GM21825 (cell line): Measurements from ENCODE around the gene RSPO3.
"Not testable (repeated sequence)": the region's sequence is repeated elsewhere in the genome, so short reads cannot be mapped to it uniquely, and the experiment has no call there.

Source experiments
- ATAC-seq: cut with Tn5 transposase; IDR thresholded peaks from one replicate; pipeline ENCODE4 v1.9.1; 2021; ENCODE audit warnings: mild to moderate bottlenecking, moderate library complexity; ENCODE audit not compliant: unreplicated experiment

The RSPO3 gene, protein sequence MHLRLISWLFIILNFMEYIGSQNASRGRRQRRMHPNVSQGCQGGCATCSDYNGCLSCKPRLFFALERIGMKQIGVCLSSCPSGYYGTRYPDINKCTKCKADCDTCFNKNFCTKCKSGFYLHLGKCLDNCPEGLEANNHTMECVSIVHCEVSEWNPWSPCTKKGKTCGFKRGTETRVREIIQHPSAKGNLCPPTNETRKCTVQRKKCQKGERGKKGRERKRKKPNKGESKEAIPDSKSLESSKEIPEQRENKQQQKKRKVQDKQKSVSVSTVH

DNA sequence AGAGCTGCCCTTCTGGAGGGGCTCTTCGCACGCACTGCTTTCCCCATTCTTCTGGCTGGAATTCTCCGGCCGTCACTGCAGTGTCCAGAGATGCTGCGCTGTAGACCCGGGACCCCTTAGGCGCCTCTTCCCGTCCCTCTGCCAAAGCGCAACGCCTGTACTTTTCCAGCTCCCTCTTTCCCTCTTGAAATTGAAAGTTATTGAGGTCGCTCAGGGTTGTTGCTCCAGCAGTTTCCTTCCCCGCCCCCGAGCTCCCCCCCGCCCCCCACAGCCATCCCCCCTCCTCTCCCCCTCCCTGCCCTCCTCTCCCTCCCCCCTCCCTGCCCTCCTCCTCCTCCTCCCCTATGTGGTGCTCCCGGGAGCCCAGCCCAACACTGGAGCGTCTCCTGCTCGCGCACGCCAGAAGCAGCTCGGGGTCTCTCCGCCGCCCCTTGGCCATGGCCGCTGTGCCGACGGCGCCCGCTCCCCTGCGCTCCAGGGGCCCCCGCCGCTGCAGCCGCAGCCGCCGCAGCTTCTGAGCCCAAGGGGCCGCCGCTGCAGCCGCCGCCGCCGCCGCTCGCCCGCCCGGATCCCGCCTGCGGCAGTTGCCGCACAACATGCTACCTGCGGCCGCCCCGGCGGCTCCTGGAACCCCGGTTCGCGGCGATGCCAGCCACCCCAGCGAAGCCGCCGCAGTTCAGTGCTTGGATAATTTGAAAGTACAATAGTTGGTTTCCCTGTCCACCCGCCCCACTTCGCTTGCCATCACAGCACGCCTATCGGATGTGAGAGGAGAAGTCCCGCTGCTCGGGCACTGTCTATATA is at the start of gene RSPO3:
Gene RSPO3, plus strand, starts transcription at position 374 of the 804 bp plus-strand sequence. CDS start 522 bp downstream, outside the sequence.
- ATAC-seq: no peak

DNA sequence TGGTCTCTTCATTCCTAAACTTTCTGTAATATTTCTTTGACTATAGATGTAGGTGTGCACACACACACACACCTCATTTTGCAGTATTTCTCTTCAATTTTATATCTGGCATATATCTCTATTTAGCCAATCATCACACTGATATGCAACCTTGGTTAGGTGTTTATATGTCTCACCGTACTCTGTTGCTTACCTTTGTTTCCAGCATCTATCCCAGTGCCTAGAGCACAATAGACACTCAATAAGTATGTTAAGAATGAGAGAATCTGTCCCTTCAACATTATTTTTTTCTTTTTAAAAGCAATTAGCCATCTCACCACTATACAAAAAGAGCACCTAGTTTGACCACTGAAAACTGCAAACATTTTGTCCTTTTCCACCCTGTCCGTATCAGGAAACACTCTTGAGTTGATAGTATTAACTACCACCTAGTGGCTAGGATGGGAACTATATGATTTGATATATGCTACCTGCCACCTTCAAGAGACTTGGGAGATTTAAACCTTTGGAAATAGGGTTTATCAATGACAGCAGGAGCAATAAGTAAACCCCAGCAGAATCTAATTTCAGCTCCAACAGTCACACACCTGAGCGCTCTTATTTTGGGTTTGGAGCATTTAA is 48.7 kb upstream of the RSPO3 start:
- ATAC-seq: peak; percentile 65

DNA sequence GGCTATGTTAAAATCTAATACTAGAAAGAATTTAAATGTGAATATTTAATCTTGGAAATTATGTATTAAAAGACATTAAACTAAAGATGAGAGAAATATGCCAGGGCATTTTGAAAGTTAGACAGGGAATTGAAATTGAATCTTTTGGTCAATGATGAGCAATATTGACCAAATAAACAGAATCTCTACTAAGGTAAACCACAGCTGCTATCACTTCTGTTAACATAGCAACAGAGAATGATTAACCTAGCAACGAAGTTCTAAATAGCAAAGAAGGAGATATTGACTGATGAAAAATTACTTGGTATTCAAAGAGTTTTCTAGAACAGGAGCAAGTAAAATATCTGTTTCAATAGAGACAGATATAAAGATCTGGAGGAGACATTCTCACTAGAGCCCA is 45.2 kb upstream of the RSPO3 start:
- ATAC-seq: no peak

DNA sequence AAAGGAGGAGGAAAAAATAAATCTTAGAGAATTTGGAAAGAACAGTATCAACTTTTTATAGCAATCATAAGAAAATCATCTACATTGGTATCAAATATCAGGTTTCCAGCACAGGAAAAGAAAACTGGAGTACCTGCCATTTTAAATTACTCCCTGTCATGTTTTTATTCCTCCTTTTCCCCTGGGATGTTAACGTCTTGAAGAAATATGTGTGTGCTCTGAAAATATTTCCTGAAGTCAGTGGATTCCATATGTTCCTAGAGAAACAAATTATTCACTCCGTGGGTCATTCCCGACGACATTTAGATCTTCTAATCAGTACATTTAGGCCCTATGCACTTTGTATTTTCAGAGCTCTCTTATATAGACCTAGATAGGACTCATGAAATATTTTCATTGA is 42.0 kb upstream of the RSPO3 start:
- no peak for ATAC-seq

DNA sequence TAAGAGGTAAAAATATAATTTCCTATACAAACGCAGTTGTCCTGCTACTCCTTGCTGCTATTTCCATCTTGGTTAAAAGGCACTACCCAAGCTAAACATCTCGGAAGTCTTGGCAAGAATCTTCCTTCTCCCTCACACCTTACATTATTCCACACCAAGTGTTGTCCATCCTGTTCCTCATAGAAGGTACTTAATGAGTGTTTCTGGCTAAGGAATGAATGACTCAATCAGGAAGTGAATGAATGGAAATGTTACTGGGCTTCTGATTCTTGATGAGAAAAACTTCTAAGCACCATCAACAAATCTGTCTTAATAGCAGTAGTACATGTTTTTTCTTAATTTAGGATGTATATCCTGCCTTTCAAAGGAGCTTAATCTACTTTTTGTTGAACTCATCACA is 40.6 kb upstream of the RSPO3 start:
- no peak for ATAC-seq

DNA sequence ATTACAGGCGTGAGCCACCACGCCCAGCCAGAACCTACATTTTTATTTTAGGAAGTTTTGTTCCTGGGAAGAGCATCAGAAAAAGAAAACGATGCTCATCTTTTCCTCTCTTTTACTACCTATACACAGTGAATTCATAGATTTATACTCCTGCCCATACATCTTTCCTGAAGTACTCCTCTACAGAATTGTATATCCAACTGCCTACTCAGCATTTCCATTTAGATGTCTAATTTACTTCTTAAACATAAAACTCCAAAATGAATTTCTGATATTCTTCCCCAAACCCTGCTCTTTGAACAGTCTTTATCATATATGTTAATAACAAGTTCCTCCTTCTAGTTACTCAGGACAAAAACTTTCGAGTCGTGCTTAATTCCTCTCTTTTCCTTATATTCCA is 39.8 kb upstream of the RSPO3 start:
- ATAC-seq: no peak

DNA sequence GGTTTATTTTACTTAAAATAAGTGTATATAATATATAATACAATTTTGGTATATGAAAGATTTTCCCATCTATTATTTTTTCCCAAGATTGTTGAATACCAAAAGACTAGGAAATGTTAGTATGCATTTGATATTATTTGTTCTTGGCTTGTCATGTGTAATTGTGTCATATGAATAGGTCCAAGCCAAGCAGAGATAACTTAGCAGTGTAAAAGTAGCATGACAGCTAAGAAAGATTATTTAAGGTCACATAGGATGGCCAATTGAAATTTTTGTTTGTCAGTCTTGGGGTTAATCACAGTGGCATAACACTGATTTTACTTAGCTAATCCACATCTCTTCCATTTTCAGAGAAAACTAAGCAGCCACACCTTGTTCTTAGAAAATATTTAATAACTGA is 38.8 kb upstream of the RSPO3 start:
- no peak for ATAC-seq

DNA sequence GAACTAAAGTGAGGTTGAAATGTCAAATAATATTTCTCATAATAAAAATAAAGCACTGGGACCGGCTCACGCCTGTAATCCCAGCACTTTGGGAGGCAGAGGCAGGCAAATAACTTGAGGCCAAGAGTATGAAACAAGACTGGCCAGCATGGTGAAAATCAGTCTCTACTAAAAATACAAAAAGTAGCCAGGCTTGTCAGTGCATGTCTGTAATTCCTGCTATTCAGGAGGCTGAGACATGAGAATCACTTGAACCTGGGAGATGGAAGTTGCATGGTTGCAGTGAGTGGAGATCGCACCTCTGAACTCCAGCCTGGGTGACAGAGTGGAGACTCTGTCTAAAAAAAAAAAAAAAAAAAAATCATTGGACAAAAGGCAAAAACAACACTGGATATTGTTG is 38.4 kb upstream of the RSPO3 start:
- ATAC-seq: no peak

DNA sequence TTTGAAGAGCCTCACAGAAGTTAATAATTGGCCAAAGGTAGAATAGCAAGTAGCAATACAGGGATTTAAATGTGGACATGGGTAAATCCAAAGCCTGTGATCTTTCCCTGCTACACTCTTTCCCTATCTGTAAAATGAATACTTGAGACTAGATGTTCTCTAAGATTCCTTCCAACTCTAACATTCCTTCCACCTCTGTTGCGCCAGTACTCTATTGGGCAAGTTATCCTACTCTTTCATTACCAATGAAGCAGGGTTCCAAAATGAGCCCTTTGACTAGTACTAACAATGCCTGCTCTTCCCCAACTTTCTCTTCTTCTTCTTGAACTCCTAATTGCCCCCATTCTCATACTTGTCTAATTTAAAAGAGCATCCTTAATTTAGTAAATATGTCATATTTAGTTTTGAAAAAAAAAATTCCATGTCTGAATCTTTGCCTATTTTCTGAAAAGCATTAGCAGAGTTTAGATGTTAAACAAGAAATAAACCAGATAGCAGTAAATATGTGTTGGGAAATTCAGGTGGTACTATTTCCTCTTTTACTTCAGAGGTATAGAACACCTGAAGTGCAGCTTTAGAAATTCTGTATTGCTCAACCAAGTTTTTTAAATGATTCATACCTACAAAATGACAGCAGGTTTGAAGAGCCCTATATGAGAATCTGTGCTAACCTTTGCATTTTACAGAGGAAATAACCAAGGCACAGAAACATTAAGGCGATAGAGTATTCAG is 35.1 kb upstream of the RSPO3 start:
- no peak for ATAC-seq

DNA sequence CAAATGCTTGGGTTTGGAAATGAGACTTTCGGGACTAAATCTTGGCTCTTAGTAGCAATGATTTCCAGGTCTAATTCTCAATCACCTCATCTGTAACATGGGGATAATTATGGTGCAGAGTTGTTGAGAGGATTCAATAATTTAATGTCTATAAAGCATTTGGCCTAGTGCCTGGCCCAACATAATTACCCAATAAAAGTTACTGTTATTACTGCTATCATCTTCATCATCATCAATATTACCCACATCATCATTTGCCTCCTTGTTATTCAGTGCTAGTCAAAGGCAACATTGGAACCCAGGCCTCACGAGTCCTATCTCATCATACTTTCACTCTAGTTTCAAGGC is 34.5 kb upstream of the RSPO3 start:
- ATAC-seq: no peak

DNA sequence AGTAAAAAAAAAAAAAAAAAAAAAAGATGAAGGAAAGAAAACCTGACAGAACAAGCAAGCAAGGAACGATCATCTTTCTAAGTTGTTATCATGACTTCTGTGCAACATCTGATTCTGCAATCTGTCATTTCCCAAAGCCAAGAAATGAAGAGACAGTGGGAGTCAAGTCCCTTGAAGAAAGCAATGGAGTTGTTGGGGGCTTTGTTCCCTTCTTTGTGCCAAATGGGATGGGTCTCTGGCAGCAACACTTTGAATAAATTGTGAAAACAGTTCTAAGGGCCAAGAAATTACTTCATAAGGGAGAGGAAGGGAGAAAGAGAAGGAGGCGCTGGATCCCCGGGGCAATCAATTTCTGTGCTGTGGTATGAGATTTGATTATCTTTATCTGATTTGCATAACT is 33.3 kb upstream of the RSPO3 start:
- no peak for ATAC-seq

DNA sequence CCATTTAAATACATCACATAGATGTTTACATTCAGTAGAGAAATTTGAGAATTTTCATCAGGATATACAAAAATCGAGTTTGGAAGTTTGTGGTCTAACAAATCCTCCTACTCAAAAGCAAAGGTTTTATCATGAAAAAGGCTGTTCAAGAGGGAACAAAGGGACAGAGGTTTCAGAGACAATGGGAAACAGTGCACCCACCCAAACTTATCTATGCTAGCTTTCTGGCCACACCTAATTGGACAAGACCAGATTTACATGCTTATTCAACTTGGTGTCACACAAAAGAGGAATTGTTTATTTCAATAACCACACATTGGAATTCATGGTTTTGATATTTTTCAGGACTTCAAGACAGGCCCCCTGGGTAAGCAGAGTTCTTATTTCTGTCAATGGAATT is 28.4 kb upstream of the RSPO3 start:
- ATAC-seq: no peak

DNA sequence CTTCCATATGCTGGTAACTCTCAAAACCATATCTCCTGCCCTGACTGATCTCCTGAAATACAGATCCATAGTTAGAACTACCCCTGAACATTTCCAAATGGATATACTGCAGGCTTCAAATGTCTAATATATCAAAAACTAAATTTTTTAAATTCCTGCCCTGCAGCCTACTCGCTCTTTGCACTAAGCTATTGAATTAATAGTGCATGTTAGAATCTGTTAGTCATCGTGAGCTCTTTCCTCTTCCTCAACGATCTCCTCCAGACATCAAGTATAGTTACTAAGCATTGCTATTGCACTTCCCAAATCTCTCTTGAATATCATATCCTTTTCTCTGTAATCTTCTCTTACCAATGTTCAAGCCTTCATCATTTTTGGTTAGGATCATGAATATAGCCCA is 26.0 kb upstream of the RSPO3 start:
- no peak for ATAC-seq

DNA sequence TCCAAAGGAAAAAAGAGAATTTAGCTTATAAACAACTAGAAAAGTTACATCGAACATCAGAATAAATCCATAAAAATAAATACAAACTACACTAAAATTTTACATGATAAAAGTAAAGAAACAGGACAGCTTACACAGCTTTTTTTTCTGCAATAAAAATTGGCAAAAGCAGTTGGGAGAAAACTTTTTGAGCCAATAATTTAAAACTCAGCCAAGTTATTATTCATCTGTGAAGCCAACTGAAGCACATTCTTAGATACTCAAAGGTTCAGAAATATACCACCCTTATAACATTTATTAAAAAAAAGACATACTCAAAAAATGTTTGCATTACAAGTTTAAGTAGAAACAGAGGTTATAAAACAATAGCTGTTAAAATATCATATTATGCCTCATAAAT is 23.7 kb upstream of the RSPO3 start:
- ATAC-seq: no peak

DNA sequence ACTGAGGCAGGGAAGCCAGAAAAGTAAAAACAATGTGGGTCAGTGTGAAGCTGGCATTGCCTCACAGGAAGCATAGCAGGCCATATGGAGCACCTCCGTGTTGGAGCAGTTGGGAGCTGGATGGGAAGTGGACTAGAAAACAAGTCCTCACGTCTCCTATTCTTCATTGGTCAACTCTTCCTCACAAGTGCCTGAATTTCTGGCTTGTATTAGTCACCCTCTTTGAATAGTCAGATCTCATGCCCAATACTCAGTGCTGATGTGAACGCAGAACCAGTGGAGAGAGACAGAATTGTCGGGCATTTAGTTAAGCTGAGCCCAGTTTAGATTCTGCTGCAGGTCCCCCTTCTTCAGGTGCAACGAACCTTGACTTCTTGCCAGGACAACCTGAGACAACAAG is 22.3 kb upstream of the RSPO3 start:
- no peak for ATAC-seq

DNA sequence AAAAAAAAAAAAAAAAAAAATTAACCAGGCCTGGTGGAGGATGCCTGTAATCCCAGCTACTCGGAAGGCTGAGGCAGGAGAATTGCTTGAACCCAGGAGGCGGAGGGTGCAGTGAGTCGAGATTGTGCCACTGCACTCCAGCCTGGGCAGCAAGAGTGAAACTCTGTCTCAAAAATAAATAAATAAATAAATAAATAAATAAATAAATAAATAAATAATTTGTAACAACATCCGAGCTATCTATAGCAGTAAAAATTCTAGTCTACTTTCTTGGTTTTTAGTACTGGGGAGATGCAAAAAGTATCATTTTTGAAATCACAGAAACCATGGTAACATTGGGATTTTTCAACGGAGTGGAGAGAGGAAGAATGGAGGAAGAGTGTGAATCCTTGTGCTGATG is 21.0 kb upstream of the RSPO3 start:
- ATAC-seq: not testable (repeated sequence)

DNA sequence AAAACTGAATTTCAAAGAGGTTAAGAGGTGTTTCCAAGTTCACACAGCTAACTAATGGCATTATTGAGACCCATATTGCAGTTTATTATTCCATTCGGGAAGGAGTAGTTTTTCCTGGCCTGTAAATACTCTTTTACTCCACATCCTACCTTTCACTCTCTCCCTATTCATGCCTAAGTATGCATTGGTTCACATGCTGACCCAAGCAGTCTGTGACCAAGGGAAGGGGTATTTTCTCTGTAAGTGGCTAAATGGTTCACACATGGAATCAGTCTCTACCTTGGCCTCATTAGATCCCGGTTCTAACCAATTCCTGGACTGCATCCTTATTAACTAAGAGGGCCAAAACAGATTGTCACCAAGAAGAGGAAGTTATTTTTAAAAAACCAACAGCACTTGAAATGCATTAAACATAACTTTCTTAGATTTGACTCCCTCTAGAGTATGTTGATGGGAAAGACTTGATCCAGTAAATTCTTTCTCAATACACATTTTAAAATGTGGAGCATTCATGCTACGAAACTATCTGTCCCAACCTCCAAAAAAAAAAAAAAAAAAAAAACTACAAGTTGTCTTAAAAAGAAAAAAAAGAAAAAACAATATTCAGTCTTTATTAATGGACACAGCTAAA is 17.8 kb upstream of the RSPO3 start:
- ATAC-seq: no peak

DNA sequence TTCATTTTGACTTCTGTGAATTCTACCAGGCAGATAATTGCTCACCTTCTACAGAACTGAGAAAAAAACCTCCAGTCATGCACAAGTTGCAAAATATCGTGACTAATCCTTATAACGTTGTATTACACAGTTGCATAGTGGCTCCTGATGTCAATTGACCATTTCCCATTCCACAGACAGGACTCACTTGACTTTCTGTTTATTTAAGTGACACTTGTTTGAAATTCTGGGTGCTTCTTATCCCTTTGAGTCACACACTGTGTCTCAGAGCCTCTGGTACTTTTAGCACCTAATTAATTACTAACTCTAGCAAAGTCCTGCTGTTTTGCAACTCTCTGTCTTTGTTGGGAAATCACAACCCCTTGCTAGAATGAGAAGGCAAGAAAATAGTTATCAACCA is 16.2 kb upstream of the RSPO3 start:
- no peak for ATAC-seq

DNA sequence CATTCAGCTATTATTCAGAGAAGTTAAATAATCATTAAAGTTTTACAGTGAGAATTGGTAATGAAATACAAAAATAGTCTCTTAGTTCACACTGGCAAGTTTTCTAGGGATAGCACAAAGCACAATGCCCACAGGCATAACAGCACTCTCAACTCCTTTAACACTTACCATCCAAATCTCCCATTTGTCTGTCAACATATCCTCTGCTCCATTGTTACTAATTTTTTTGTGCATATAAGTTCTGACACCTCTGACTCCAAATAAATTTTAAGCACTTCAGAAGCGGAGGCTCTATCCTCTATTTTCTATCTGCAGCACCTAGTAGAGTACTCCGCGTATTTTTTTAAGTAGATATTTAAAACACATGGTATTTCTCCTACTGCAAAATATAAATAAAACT is 15.6 kb upstream of the RSPO3 start:
- ATAC-seq: no peak

DNA sequence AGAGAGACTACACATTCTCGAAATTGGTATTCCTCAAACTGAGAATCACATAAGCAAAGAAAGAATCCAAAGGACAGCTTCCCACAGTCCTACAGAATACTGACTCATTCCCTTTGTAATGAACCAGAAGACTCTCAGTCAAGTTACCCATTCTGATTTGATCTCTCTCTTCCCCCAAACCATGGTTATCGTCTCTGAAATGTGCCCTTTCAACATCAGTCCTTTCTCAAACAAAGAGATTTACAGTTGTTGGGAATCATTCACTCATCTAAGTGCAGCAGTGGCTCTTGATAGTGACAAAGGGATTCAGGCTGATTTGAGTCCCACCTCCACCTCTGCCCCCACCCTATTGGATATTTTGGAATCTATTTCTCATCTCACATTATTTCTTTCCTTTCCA is 15.0 kb upstream of the RSPO3 start:
- no peak for ATAC-seq

DNA sequence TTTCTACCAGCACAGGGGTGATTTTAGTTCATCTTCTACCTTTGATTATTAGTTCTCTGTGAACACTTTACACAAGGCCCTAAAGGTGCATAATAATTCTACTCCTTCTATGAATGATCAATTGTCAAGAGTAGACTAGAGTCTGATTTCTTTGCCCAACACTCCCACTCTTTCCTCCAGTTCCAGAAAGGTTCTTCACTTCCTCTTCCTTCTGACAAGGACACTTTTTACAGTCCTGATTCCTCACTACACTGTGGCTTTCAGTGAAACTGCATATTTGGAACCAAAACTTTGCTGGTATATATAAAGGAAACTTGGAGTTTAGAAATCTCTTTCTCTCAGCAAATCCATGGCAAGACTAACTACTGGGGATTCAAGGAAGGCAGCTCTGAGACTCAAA is 10.6 kb upstream of the RSPO3 start:
- ATAC-seq: no peak
